NT2/D1 (cell line): ENCODE data around the gene PCOLCE2.
"Not testable (repeated sequence)": the region's sequence is repeated elsewhere in the genome, so short reads cannot be mapped to it uniquely, and the experiment has no call there.

ENCODE experiments used
- DNase-seq: peaks from one replicate; pipeline ENCODE4 v3.0.0-alpha.2; 2011; ENCODE audit warnings: low read depth, low spot score
- H3K27me3 ChIP-seq: 2 replicates; pipeline ENCODE4 v1.6.0; 2011; ENCODE audit warnings: mild to moderate bottlenecking; ENCODE audit not compliant: insufficient read length, insufficient read depth
- H3K36me3 ChIP-seq: 2 replicates; pipeline ENCODE4 v1.6.1; 2011; ENCODE audit warnings: mild to moderate bottlenecking, low read length, mixed read lengths; ENCODE audit not compliant: insufficient read depth, insufficient read length
- H3K4me1 ChIP-seq: 2 replicates; pipeline ENCODE4 v1.5.1; 2011; ENCODE audit not compliant: insufficient read depth, insufficient read length
- H3K4me3 ChIP-seq: 2 replicates; pipeline ENCODE4 v1.5.1; 2011; ENCODE audit warnings: low read depth; ENCODE audit not compliant: insufficient read length
- H3K9ac ChIP-seq: 2 replicates; pipeline ENCODE4 v1.6.0; 2011; ENCODE audit warnings: low read depth; ENCODE audit not compliant: insufficient read length
- H3K9me3 ChIP-seq: 2 replicates; pipeline ENCODE4 v1.5.1; 2011; ENCODE audit warnings: mild to moderate bottlenecking, low read length; ENCODE audit not compliant: insufficient read depth
- SUZ12 ChIP-seq: IDR thresholded peaks from 2 replicates; pipeline ENCODE4 v1.6.1; 2011; ENCODE audit not compliant: insufficient read length, insufficient read depth; ENCODE audit errors: extremely low read depth
- YY1 ChIP-seq: IDR thresholded peaks from 2 replicates; pipeline ENCODE4 v1.6.1; 2011; ENCODE audit not compliant: insufficient read length, insufficient read depth
- ZNF274 ChIP-seq: IDR thresholded peaks from 2 replicates; pipeline ENCODE4 v1.6.1; 2011; ENCODE audit warnings: mild to moderate bottlenecking, low read depth, low read length

Gene PCOLCE2

GRCh38 chr3:142878649-142879300, 10.1 kb downstream of the PCOLCE2 start:
- no peaks in the 10 kb centered on the region for H3K4me1 ChIP-seq
- DNase-seq = no peak
- no peak for TF ChIP-seq YY1
- TF ChIP-seq ZNF274 = no peak
- TF ChIP-seq SUZ12 = no peak
- H3K9me3 ChIP-seq = no peaks in the 10 kb centered on the region
- no peak overlapping the region for H3K4me3 ChIP-seq
- no peaks in the 10 kb centered on the region for H3K36me3 ChIP-seq
- H3K9ac ChIP-seq = no peak overlapping the region
- H3K27me3 ChIP-seq = no peaks in the 10 kb centered on the region

DNA sequence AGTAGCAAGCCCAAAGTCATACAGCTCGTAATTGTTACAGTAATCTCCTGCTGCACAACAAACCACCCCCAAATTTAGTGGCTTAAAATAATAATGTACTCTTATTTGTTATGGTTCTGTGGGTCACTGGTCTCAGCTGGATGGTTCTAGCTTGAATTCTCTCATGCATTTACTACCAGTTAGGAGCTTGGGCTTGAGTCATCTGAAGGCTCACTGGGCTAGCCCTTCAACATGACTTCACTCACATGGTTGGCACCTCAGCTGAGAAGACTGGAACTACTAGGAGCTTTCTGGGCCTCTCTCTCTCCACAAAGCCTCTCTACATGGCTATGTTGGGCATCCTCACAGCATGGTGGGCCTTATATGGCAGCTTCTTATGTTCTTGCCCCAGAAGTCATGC, 12.5 kb downstream of the PCOLCE2 start:
- no peaks in the 10 kb centered on the region for H3K27me3 ChIP-seq
- no peak overlapping the region for H3K4me3 ChIP-seq
- no peak overlapping the region for H3K9ac ChIP-seq
- H3K36me3 ChIP-seq = no peaks in the 10 kb centered on the region
- no peaks in the 10 kb centered on the region for H3K4me1 ChIP-seq
- TF ChIP-seq ZNF274 (no peak), SUZ12 (no peak), YY1 (no peak)
- no peak for DNase-seq
- H3K9me3 ChIP-seq = no peaks in the 10 kb centered on the region

GRCh38 chr3:142875583-142876207, 13.2 kb downstream of the PCOLCE2 start:
- Histone ChIP-seq H3K36me3 (no peaks in the 10 kb centered on the region), H3K9me3 (no peaks in the 10 kb centered on the region), H3K9ac (no peak overlapping the region), H3K4me1 (no peaks in the 10 kb centered on the region), H3K27me3 (no peaks in the 10 kb centered on the region), H3K4me3 (no peak overlapping the region)
- no peak for DNase-seq
- TF ChIP-seq SUZ12 (no peak), YY1 (no peak)

- no peak for DNase-seq
- no peak overlapping the region for H3K4me3 ChIP-seq
- H3K36me3 ChIP-seq = no peaks in the 10 kb centered on the region
- no peaks in the 10 kb centered on the region for H3K4me1 ChIP-seq
- TF ChIP-seq SUZ12 = no peak
- no peak for TF ChIP-seq YY1
- no peak for TF ChIP-seq ZNF274
- H3K9me3 ChIP-seq = no peaks in the 10 kb centered on the region
- H3K9ac ChIP-seq = no peak overlapping the region
- no peaks in the 10 kb centered on the region for H3K27me3 ChIP-seq
These were observed 13.8 kb downstream of the PCOLCE2 start for GRCh38 chr3:142875099-142875498.

DNA sequence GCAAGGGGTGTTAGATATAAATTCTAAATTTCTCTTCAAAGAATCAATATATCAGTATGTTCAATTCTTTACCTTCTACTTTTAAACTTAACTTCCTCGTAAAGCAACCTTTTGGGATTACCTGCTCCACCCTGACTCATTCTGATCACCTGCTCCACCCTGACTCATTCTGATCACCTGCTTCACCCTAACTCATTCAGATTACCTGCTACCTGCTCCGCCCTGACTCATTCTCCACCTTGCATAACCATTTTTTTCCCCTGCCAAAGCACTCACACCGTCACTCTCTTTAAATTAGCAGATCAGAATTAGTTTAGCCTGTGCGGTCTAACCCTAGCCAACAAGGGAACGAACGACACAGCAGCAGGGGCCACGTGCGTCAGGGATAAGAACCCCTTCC, 20.5 kb downstream of the PCOLCE2 start:
- not testable (repeated sequence) for H3K36me3 ChIP-seq, H3K9ac ChIP-seq, H3K27me3 ChIP-seq, H3K4me3 ChIP-seq, H3K9me3 ChIP-seq, DNase-seq, H3K4me1 ChIP-seq

DNA sequence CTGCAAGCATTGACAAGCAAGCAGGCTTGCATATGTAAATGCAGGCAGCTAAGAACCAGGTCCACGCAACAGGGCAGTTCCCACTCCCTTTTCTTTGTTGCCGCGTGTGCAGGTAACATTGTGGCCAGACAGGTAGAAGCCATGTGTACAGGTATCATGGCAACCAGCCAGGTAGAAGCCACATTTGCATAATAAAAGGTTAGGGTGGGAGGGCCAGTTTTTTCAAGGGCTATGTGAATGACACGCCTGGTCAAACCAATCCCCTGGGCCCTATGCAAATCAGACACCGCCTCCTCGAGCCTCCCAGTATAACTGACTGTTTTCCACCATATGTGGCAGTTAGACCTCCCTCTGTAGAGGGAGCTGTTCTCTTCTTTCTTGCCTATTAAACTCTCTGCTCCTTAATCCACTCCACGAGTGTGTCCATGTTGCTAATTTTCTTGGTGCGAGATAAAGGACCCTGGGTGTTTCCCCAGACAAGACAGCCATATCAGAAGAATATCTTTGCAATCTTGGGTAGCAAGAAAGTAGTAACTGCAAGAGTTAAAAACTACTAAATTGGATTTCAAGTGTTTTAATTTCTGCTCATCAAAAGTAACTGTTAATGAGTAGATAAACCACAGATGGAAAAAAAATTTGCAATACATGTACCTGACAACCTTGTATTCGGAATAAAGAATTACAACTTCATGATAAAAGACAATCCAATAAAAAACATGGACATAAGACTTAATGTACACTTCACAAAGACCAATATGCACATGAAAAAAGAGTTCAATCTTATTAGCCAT, 21.8 kb downstream of the PCOLCE2 start:
- peak; percentile 81 for DNase-seq
- Histone ChIP-seq H3K9me3 (no peaks in the 10 kb centered on the region; the same call in 1 of the 2 replicates), H3K4me3 (no peak overlapping the region), H3K9ac (no peak overlapping the region), H3K27me3 (no peaks in the 10 kb centered on the region), H3K4me1 (peaks cover under 1% of the 10 kb centered on the region), H3K36me3 (no peaks in the 10 kb centered on the region)
- TF ChIP-seq SUZ12 (no peak), ZNF274 (no peak), YY1 (no peak)
